NCI-H2171 (cell line): ENCODE results near the gene CCNQ.

Experiments used
- DNase-seq: peaks from one replicate; lab custom pipeline; 2025; lab: John Stamatoyannopoulos, UW

CCNQ gene

DNA sequence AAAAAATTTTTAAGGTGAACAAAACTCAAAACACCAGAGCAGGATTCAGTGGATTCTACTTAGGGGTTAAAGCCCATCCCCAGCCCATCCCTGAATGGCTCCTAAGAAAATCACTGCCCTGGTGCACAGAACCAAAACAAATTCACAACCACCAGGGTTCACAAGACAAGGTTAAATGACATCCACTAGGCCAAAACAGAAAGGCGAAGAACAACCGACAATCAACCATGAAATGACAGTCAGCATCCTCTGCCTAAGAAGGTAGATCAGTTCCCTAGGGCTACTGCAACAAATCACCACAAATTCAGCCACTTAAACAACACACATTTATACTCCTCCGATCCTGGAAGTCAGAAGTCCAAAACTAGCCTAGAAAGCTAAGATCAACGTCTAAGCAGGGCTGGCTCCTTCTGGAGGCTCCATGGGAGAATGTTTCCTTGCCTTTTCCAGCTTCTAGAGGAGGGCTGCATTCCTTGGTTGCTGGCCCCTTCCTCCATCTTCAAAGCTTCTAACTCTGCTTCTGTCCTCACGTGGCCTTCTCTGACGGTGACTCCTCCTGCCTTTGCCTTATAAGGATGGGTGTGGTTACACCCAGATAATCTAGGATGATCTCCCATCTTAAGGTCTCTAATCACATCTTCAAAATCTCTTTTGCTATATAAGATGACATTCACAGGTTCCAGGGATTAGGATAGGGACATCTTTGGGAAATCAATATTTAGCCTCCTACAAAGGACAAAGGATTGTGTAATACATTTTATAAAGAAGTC, 1.8 kb downstream of the CCNQ start:
- DNase-seq, result no peak

DNA sequence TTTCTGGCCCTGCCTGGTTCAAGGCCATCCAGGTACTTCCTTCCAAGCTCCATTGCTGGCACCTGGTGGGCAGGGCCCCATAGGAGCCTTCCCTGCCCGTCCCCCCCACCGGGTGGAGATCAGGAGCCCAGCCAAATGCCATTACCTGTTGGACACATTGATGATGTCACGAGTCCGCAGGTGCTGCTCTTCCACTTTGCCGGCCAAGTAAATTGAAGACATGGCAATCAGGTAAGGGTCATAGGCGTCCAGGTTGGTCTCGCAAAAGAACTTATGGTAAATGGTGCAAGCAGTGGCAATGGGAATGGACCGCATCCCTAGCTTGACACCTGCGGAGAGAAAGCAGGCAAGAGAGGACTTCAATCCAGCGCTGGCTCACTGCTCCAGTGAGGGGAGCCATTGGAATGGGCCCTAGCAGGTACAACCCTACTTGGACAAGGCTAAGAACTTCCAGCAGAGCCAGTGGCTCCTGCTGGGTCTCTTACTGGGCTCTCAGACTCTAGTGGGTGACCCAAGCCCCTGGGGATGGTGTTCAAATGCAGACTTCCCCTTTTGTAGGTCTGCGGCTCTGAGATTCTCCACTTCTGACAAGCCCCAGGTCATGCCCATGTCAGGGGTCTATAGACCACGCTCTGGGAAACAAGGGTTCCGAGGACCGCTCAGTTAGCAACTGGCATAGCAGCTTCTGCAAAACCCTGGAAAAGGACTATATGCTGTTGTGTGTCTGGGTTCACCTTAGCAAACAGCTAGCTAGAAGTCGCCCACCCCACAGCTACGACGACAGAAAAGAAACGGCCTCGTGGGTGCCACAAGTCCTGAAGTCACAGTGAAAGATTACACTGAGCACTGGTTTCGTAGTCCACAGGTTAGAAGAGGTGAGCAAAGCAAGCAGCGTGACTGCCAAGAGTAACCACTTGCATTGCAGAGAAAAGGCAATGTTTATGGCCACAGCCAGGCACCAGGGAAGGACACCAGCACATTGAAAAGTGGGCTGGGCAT, 2.8 kb downstream of the CCNQ start:
- DNase-seq, result no peak

DNA sequence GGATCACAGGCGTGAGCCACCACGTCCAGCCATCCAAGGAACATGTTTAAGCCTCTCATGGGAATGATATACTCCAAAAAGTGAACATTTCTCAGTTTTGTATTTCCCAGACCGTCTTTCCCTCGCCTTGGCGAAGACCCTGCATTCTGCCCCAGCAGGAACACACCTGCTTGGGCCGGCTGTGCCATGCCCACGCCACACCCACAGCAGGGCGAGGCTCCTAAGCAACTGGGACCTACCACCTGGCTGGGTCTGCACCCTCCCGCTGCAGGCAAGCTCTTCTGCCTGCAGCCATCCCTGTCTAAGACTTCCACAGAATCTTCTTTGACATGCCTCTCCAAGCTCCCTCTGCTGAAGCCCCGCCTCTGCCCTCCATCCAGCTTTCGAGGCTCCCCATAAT, 3.6 kb downstream of the CCNQ start:
- no peak for DNase-seq

DNA sequence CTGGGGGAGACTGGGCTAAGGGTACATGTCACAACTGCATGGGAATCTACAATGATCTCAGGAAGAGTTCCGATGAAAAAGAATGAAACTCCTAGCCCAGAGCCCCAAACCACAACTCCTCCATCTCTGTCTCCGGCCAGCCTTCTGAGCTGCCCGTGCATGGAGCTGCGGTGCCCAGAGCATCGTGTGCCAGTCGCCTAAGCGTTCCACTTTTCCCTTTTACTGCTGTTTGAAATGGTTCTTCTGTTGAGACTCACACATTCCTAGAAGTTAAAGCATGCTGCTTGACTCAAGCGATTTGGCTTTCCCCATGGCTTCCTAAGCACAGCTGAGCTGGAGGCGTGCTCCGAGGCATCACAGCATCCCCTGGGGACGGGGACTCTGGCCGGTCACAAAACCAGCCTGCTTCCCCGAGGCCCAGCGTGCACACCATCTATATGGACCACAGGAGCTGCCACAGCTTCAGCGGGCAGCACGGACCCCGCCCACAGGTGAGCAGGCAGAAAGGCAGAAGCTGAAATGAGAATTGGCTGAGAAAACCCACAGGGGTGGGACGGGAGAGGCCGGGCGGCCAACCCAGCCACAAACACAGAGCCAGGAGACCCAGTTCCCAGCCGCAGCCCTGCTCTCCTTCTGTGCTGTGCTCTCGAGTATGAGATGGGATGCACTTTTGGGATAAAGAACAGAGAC, 5.0 kb downstream of the CCNQ start:
- DNase-seq, result no peak

DNA sequence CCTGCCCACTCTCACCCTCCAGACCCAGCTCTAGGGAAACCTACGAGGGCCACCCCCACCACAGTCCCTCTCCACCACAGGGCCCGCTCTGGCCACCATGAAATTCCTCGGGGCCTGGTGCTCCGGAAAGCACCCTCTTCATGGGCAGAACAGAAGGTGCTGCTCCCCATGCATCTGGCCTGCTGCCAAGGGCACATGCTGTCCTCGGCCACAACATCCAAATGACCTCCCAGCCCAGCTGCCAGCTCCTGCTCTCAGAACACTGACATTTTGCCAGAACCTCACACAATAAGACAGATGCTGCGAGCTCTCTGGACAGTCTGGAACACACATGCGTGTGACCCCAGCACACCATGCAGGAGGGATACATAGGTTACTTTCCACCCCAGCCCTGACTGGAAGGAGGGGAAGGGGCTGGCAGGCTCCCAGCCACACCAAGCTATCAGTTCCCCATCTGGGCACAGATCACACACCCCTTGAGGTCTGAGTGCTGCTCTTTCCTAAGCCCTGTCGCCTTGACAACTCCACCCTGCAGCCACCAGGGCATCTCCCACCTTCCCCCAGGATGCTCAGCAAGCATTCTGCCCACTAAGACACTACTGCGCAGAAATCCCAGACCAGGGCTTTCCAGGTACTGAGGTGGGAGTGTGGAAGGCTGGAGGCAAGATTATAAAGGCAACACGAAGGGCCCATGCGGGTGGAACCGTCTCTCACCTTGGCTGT, 5.8 kb downstream of the CCNQ start:
- DNase-seq, result no peak

DNA sequence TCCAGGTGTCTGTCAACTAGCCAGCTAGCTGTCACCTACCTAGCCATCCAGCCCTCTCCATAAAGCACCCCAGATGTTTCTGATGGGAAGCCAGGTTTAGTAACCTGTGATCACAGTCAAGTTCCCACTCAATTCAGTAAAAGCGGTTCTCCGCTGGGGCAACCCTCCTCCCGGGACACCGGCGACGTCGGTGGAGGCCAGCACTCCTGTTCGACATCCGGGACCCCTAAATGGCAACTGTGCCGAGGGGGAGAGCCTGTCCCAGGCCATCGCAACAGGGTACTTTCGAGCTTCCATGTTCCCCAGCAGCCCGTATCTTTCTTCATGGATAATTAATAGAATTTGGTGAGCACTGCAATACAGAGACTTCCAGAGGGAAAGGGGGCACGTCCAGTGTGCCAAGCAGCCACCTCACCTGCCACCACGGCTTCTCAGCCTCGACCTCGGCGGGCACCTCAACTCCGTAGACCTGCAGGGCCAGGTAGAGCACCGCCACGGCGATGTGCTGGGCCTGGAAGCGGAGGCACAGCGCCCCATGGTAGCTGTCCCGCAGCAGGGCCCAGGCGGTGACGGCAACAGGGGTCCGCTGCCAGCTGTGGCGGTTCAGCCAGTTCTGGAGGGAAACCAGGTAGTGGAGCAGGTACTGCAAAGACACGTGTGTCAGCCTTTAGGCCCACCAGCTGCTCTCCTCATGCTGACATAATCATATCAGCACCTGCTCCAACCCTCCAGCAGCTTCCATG, 6.7 kb downstream of the CCNQ start:
- DNase-seq, result no peak

DNA sequence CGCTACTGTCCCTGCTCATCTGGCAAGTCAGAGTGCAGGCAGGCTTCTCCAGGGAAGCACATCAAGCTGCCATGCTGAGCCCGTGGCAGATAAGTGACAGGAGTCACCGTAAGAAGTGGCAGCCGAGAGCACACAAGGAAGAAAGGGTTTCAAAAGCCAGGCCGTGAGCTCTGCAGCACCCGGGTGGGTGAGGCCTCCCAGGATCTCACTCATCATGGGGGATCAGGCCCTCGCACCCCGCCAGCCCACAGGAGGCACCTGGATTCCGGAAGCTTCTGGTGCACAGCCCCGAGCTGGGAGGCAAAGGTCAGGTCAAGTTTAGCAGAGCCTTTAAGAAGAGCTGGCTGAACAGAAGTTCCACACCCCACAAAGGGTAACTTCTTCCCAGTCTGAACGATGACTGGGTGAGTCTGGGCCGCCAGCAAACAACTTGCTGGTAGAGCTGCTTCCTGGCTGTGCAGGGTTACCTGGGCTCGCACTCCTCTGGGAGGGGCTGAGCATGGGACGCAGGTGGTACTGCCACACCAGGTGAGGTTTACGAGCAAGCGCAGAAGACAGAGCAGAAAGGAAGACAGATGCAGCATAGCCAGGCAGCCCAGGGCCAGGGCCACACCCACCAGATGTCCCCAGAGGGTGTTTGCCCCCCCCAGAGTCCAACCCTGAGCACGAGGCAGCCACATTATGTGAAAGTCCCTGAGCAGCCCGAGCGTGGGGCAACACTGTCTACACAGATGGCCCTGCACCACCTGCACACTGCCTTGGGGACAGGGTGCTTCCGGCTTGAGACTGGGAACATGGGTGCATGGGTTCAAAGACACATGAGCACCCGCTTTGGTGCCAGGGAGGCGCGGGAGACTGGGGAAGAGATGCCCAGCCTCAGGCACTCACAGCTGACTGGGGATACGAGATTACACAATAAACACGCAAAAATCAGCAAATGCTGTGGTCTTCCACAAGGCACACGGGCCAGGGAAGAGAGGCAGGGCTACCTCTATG, 7.7 kb downstream of the CCNQ start:
- DNase-seq, result peak; percentile 63

DNA sequence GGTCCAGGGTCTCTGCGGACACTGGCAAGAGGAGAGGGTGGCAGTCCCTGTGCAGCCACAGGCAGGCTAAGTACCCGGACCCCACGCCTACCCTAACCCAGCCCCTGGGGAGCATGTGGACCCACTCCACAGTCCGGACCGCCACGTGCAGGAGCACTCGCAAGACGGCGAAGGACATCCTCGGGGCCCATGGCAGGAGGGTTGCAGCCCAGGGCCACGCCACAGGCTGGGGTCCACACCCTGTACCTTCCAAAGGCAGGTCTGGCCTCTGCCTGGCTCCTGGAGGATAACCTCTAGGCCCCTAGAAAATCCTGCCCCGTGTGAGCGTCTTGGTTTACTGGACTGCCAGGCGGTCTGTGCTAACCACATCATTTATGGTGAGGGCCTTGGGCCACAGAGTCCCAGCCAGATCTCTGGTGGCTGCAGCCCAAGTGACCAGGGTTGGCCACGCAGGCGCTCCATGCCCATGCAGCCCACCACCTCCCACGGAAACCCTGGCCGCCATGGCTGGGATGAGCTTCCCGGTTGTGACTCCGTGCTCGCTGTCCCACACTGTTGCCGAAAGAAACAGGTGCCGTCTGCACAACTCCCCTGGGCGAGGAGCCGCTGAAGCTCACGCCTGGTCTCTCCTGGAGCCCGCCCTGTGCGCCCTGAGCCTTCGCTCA, 10.0 kb downstream of the CCNQ start:
- DNase-seq, result no peak

DNA sequence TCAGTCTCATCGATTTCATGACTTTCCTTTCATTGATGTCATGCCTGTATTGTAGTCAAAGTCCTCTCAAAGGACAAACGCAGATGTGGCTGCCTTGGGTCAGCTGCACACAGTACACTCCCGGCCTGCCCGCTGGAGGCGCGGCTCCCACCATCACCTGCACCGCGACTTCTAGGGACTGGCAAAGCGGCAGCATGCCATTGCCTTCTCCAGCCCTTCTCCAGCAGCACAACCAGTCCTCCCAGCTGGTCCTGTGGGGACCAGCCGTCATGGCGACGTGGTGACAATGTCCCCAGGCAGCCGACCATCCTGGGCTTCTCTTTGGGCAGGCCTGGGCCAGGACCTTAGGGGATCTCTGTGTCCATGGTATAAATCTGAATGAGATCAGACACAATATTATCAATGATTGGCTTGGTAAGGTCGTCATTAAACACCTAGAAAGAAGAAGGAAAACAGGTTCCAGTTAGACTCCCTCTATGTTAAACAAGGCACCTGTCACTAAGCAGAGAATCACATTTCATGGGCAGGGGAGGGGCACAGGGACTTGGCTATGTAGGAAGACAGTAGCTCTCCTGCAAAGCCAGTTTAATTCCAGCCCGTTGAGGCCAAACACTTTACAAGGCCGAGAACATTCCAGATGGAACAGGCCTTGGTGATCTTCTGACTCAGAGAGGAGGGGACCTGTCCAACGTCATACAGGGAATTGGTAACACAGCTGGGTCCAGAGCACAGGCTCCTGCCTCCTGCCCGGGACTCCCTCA, 10.7 kb downstream of the CCNQ start:
- DNase-seq, result no peak

DNA sequence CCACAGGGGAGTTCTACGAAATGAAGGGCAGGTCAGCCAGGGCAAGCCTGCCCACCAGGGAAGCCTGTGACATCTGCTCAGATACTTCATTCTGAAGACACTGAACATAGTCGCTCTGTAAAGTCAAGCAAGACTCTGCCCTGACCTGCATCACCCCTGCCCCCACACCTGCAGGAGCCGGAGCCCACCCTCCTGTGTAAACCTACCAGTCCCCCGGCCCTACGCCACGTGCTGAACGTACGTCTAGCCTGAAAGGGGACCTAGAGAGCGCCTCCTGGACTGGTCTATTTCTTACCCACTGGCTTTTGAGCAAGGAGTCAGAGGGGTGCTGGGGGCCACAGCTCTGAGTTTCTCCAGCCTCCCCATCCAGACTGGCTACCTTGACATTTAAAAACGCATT, 11.6 kb downstream of the CCNQ start:
- DNase-seq, result no peak

DNA sequence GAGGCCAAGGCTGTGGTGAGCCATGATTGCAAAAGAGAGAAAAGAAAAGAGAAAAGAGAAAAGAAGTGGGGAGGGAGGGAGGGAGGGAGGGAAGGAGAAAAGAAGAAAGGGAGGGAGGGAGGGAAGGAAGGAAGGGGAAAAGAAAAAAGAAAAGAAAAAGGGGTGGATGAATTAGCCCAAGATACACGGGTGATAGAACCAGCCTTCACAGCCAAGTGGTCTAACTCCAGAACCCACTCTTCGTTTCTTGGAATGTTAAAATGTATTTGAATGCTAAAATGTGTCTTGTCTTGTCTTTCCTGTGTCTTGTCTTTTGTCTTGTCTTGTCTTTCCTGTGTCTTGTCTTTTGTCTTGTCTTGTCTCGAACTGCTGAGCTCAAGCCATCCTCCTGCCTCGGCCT, 13.1 kb downstream of the CCNQ start:
- DNase-seq, result no peak

DNA sequence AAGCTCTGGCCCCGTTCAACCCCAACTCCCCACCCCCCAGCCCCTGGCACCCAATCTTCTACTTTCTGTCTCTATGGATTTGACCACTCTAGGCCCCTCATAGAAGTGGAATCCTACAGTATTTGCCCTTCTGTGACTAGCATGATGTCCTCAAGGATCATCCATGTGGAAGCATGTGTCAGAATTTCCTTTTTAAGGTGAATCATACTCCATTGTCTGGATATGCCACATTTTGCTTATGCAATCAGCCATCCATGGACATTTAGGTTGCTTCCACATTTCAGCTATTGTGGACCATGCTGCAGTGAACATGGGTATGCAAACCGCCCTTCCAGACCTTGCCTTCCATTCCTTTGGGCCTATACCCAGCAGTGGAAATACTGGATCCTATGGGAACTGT, 15.5 kb downstream of the CCNQ start:
- DNase-seq, result no peak

DNA sequence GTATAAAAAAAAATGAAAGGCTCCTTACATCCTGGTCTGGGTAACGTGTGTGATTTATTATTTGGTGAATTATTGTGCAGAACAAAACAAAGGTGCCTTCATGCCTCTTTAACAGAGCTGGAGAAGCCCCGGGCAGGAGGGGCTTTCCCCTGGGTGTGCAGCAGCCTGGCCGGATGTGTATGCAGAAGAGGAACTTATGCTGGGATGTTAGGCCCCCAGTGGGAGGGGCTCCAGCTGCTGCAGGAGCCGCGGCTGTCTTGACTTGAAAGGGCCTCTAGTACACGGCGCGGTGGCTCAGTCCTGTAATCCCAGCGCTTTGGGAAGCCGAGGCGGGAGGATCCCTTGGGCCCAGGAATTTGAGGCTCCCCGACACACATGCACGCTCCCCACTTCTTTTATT, 16.0 kb downstream of the CCNQ start:
- no peak for DNase-seq

DNA sequence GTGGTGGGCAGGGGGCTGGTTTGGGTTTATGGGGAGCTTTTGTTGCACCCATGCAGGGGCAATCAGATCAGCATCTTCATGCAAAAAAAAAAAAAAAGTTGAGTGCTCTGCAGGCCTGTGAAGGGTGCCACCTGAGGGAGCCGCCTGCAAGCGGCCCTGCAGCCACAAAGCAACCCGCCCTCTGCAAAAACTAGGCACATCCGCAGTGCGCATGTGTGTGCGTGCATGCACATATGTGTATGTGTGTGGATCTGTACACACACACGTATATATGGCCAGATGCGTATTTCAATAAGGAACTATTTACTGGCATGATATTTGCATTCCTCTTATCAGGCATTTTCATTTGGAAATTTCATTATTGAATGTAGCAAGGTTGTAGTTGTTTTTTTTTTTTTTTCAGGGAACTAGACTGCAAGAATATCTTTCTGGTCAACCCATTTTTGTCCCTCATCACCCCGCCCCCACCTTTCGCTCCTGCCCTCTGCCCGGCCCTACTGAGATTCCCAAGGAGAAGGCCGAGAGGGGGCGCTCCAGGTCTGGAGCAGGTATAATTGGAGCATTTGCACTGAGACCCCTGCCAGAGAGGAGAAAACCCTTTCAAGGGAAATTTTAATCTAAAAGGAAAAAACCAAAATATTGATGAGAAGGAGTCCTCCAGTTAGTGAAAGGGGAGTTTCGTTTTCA, 18.1 kb downstream of the CCNQ start:
- no peak for DNase-seq

DNA sequence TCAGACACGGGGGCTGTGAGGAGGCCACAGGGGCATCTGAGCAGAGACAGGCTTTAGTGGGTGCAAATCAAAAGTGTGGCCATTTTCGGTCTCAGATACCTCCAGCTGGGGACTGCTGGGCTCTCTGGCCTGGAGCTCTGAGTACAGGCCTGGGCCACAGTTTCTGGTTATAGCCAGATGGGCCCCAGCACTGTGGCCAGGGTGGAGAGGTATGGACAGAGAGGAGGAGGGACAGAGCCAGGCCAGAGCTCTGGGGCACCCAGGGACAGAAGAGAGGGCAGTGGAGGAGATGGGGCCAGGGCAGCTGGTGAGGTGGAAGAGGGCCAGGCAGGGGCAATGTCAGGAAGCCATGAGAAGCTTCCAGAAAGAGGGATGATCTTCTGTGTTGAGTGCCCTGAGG, 20.1 kb downstream of the CCNQ start:
- DNase-seq, result no peak

DNA sequence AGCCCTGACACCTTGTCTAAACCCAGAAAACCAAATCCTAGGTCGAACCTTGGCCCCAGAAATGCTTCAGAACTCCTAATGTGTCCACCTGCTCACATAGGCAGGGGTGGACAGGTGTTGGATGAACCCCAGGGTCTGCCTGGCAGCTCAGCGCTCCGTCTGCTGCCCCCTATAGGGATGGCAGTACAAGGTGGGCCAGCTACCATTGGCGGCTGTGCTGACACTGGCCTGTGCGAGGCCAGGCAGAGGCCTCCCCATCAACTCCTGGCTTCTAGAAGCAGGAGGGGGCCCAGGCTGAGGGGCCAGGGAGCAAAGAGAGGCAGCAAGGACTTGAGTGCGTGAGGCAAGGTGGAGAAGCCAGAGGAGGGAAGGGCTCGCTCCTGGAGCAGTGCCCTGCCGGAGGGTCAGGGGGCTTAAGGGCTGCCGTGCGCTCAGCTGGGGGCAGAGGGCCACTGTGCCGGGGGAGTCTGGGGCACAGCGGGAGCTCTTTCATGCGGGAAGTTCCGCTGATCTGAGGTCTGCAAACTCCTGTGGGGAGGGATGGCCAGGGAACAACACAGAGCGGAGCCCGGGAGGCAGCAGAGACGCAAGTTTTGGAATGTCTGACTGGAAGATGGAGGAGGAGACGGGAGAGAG, 20.6 kb downstream of the CCNQ start:
- DNase-seq, result no peak

DNA sequence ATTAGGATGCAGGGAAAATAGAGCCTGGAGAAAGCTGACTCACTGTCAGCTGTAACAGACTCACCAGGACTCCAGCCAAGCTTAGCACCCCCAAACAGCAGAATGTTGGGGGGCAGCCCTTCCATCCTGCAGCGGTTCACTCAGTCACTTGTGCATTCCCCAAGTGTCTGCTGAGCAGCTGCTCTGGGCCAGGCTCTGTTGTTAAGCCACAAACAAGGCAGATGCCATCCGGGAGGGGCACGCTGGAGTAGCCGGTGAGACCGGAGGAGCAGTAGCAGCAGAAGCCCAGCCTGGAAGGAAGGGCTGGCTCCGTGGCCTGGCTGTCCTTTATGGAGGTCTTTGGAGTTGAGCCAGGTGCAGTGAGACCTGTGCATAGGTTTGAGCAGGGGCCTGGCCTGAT, 22.0 kb downstream of the CCNQ start:
- no peak for DNase-seq
